ENCODE results near the gene CDC42BPA.

The CDC42BPA gene

DNA sequence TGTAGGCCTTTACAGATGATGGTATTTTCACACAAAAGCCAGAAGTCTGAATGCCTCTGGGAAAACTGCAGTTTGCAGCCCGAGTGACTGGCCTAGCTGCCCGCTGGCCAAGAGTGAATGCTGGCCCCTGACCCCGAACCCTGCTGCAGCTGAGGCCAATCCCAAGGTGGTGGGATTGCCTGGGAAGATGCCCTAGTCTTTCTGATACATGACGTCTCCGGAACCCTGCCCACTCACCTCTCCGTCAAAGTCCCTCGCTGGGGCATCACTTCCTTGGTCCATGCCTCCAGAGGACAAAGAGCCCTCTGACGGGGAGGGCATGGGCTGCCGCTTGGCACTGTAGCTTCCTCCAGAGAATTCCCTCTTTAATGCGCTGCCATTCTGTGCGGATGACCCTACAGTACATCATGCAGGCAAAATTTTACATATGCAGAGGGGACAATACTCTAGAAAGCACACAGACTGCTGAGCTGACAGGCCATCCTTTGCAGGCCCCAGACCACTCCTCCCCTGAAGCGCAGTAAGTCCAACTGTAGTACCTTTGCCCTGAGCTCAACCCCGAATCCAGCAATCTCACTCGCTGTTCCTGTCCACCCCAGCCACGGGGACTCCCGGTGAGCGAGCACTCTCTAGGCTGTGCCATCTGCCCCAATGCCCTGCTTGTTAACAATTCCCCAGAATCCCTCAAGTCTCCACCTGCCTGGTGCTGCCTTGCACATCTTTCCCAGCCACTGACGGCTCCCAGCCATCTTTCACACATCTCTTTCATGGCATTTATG is 323.5 kb downstream of the CDC42BPA start:
- 0 out of 2 replicates have a peak, but pooled peaks cover 4% of the 10 kb centered on the region for H3K36me3 ChIP-seq (replicated peaks)
- no peak overlapping the region for H3K4me3 ChIP-seq
- no peaks in the 10 kb centered on the region for H3K9me3 ChIP-seq
- H3K27me3 ChIP-seq (ENCODE audit: low read depth): no peaks in the 10 kb centered on the region
- in situ Hi-C loops (cut with MboI; ENCODE audit: low sequenced_read_pairs): no loop called here
- no peak for DNase-seq (ENCODE audit: low spot score in 2 of 2)
- H3K4me1 ChIP-seq: no peaks in the 10 kb centered on the region; the same call in 1 of the 2 replicates

DNA sequence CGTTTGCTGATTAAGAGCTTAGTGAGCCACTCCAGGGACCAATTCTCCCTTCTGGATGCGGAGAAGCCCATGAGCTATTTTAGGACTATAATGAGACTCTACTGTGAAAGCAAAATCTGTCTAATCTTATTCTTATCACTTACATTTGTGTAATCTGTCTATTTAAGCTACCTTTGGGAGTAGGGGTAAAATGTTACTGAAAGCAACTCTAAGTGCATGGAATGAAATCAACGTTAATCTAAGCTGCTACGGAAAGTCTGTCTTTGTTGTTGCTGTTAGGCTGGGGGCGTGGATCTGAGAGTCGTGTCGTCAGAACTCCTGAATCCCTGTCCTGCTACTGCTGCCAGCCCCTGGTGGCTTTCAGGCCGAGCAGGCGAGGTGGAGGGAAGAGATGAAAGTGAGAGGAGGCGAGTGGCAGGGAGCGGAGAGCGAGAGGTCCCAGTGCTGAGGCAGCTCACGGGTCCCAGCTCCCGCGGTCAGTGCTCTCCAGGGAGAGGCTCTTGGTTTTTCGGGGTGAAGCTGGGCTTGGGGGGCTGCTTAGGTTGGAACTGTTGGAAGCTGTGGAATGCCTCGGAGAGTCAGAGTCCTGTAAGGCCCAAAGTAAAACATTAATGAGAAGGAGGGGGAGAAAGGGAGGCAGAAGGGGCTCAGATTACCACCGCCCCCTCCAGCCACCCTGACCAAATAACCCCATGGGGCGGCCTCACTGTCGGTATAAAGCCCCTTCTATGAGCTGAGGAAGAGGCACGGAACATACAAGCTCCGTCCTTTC is 324.3 kb downstream of the CDC42BPA start:
- in situ Hi-C loops (cut with MboI; ENCODE audit: low sequenced_read_pairs): no loop called here
- 0 out of 2 replicates have a peak, but pooled peaks cover 4% of the 10 kb centered on the region for H3K36me3 ChIP-seq (replicated peaks)
- no peaks in the 10 kb centered on the region; the same call in 1 of the 2 replicates for H3K4me1 ChIP-seq
- DNase-seq (ENCODE audit: low spot score in 2 of 2): no peak
- no peak overlapping the region for H3K4me3 ChIP-seq
- no peaks in the 10 kb centered on the region for H3K9me3 ChIP-seq
- no peaks in the 10 kb centered on the region for H3K27me3 ChIP-seq (ENCODE audit: low read depth)

DNA sequence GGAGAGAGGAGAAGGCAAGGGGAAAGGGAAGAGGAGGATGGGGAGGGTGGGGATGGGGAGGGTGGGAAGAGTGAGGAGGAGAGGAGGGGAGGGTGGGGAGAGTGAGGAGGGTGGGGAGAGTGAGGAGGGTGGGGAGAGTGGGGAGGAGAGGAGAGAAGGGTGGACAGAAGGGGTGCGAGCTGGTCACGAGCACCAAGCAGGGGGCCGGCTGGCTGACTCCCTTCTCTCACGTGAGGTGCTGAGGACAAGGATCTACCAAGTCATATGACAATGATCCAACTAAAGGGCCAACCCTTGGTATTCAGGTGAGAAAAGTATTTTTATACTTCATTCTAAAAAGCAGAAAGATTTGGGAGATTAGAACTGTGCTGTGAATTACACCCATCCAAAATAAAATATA is 326.4 kb downstream of the CDC42BPA start:
- H3K4me1 ChIP-seq: no peaks in the 10 kb centered on the region; the same call in 1 of the 2 replicates
- peaks cover 14% of the 10 kb centered on the region for H3K36me3 ChIP-seq (replicated peaks)
- DNase-seq (ENCODE audit: low spot score in 2 of 2): no peak
- no peaks in the 10 kb centered on the region for H3K27me3 ChIP-seq (ENCODE audit: low read depth)
- H3K4me3 ChIP-seq: no peak overlapping the region
- in situ Hi-C loops (cut with MboI; ENCODE audit: low sequenced_read_pairs): no loop called here
- no peaks in the 10 kb centered on the region for H3K9me3 ChIP-seq

DNA sequence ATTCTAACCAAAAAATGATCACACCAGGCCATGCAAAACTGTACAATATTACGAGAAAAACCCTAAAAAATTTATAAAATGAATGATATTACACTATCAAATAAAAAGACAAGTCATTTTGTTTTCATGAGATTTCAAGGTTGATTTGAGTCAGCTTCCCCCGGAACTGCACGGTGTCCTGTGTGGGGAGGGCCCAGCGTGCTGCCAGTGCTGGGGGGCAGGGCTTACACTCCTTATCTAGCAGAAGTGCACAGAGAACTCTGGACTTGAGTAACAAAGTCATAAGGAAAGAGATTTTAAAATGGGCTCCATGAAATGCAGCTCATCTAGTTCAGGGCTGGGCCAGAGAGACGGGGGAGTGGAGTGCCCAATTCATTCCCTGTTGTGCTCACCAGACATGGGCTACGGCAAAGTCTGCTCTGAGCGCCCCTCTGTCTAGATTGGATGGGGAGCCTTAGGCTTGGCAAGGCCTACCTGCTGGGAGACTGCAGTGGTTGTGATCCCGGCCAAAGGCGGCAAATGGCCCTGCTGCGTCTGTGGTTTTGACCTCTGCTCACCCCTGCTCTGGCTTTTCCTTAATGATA is 328.1 kb downstream of the CDC42BPA start:
- Histone ChIP-seq H3K9me3 (no peaks in the 10 kb centered on the region), H3K27me3 (ENCODE audit: low read depth) (no peaks in the 10 kb centered on the region), H3K4me3 (no peak overlapping the region), H3K4me1 (no peaks in the 10 kb centered on the region; the same call in 1 of the 2 replicates), H3K36me3 (replicated peaks) (peaks cover 19% of the 10 kb centered on the region)
- in situ Hi-C loops (cut with MboI; ENCODE audit: low sequenced_read_pairs): no loop called here
- DNase-seq (ENCODE audit: low spot score in 2 of 2): no peak

DNA sequence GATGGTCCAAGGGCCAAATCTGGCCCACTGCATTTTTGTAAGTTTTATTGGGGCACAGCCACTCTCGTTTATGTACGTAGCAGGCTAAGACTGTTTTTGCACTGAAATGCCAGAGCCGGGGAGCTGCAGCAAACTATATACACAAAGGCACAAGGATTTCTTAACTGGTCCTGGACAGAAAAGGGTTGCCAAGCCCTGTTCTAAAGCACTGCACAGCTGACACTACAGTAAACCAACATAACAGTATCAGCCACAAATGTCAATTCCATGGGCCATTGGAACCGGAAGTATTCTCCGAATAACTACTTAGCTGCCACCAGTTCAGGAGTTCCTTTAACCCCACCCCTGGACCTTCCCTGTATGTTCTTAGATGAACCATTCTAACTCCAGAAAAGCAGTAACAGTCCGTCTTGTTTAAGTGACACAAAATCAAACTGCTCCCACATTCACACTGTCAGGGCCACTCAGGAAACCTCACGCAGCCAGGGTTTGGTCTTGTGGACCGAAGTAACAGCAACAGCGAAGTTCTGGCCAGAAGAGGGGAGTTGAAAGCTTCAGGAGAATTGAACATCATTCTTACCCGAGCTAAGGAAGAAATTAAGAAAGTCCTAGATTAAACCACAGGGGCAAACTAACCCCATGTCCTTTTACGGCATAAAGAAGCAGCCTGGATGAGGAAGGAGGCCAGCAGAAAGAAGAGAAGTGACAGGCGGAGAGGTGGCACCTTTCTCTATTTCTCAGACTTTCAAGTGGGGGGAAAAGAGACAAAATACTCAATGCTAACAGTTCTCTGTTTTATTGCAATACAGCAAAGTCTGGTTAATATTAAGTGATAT is 329.0 kb downstream of the CDC42BPA start:
- Histone ChIP-seq H3K4me3 (no peak overlapping the region), H3K9me3 (no peaks in the 10 kb centered on the region), H3K27me3 (ENCODE audit: low read depth) (no peaks in the 10 kb centered on the region), H3K36me3 (replicated peaks) (peaks cover 19% of the 10 kb centered on the region), H3K4me1 (no peaks in the 10 kb centered on the region; the same call in 1 of the 2 replicates)
- DNase-seq (ENCODE audit: low spot score in 2 of 2): no peak
- in situ Hi-C loops (cut with MboI; ENCODE audit: low sequenced_read_pairs): no loop called here

DNA sequence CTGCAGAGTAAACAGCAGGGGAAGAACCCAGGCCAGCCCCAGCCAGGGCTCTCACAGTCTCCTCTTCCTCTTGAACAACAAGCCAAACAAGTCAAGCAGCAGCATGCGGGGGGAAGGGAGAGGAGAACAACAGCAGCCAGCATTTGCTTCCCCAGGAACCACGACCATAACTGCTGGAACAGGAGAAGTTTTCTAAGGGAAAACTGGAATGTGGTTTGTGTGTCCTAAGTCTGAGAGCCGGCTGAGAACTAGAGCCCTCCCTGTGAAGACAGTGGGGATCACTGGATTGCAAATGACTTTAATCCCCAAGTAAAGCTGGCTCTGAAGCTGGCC is 330.0 kb downstream of the CDC42BPA start:
- in situ Hi-C loops (cut with MboI; ENCODE audit: low sequenced_read_pairs): no loop called here
- peaks cover 15% of the 10 kb centered on the region for H3K36me3 ChIP-seq (replicated peaks)

DNA sequence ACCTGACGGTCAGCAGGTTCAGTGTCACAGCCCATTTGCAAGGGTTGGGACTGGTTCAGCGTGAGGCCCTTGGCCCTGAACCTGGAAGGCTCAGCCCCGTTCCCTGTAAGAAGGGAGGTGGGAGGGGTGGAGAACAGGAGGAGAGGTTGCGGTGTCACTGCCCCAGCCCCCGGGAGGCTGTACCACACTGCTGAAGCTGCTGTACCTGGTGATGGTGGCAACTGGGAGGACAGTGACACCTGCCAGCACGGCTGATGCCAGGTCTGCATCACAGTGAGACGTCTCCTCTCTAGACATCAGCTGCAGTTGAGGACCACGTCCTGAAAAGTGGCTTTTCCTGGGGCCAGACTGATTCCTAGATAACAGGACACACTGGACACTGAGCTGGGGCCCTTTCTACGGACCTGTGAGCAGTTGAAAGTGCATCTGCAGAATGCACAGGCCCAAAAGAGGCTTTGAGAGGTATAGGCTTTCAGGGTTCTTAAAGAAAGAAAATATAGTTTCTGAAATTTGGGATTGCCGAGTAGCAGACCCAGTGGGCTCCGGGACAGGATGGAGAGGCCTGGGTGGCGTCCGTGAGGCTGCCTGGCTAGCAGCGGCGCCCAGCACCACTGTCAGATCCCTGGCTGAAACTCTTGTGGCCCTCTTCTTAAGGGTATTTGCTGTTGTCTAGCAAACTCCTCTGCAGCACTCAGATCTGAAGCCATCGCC is 330.5 kb downstream of the CDC42BPA start:
- H3K9me3 ChIP-seq: no peaks in the 10 kb centered on the region
- in situ Hi-C loops (cut with MboI; ENCODE audit: low sequenced_read_pairs): no loop called here
- H3K36me3 ChIP-seq (replicated peaks): peaks cover 15% of the 10 kb centered on the region
- DNase-seq (ENCODE audit: low spot score in 2 of 2): no peak
- H3K27me3 ChIP-seq (ENCODE audit: low read depth): no peaks in the 10 kb centered on the region
- H3K4me1 ChIP-seq: no peaks in the 10 kb centered on the region; the same call in 1 of the 2 replicates
- H3K4me3 ChIP-seq: no peak overlapping the region

More for the DNA sequence above, 330.0 kb downstream of the CDC42BPA start:
- Histone ChIP-seq H3K4me3 (no peak overlapping the region), H3K9me3 (no peaks in the 10 kb centered on the region), H3K27me3 (ENCODE audit: low read depth) (no peaks in the 10 kb centered on the region), H3K4me1 (no peaks in the 10 kb centered on the region; the same call in 1 of the 2 replicates)
- DNase-seq (ENCODE audit: low spot score in 2 of 2): no peak

DNA sequence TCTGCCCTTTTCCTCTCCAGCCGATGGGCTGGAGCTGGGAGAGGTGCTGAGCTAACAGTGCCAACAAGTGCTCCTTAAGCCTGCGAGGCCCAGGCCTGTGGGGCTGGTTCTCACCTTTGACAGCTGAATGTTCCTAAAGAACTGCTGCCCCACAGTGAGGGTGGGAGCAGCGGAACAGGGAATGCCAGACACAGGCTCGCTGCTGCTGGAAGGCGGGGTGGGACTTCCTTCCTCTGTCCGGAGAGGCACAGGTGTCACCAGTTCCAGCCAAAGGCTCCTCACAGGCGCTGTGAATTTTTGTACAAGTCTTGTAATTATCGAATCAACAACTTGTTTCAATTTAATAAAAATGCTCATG is 331.1 kb downstream of the CDC42BPA start:
- in situ Hi-C loops (cut with MboI; ENCODE audit: low sequenced_read_pairs): no loop called here
- no peak overlapping the region for H3K4me3 ChIP-seq
- no peaks in the 10 kb centered on the region; the same call in 1 of the 2 replicates for H3K4me1 ChIP-seq
- DNase-seq (ENCODE audit: low spot score in 2 of 2): no peak
- H3K9me3 ChIP-seq: no peaks in the 10 kb centered on the region
- peaks cover 15% of the 10 kb centered on the region for H3K36me3 ChIP-seq (replicated peaks)
- H3K27me3 ChIP-seq (ENCODE audit: low read depth): no peaks in the 10 kb centered on the region

DNA sequence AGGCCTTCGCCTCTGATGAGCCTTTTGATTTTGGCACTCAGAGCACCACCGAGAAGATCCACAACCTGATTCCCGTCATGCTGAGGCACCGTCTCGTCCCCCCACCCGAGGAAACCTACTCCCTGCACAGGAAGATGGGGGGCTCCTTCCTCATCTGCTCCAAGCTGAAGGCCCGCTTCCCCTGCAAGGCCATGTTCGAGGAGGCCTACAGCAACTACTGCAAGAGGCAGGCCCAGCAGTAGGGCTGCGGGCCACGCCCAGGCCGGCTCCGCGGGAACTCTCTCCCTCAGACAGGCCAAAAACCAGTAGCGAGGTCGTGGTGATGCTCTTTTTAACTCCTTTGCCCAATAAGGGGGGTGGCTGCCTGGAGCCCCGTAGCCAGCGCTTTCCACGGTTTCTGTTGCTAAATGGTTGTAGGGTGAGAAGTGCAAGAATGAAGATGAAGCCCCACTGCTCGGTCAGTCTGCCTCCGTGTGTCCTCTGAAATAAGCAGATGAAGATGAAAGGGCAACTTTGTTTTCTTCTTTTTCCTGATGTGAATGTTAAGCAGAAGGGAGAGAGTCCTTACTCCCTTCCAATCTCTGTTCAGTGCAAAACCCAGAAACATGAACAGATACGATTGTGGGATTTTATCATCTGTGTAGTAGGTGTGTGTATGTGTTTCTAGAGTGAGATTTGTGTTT is 331.7 kb downstream of the CDC42BPA start:
- in situ Hi-C loops (cut with MboI; ENCODE audit: low sequenced_read_pairs): no loop called here
- no peak for DNase-seq (ENCODE audit: low spot score in 2 of 2)
- H3K4me3 ChIP-seq: no peak overlapping the region
- H3K36me3 ChIP-seq (replicated peaks): peaks cover 15% of the 10 kb centered on the region
- H3K9me3 ChIP-seq: no peaks in the 10 kb centered on the region
- no peaks in the 10 kb centered on the region for H3K27me3 ChIP-seq (ENCODE audit: low read depth)
- H3K4me1 ChIP-seq: no peaks in the 10 kb centered on the region; the same call in 1 of the 2 replicates

DNA sequence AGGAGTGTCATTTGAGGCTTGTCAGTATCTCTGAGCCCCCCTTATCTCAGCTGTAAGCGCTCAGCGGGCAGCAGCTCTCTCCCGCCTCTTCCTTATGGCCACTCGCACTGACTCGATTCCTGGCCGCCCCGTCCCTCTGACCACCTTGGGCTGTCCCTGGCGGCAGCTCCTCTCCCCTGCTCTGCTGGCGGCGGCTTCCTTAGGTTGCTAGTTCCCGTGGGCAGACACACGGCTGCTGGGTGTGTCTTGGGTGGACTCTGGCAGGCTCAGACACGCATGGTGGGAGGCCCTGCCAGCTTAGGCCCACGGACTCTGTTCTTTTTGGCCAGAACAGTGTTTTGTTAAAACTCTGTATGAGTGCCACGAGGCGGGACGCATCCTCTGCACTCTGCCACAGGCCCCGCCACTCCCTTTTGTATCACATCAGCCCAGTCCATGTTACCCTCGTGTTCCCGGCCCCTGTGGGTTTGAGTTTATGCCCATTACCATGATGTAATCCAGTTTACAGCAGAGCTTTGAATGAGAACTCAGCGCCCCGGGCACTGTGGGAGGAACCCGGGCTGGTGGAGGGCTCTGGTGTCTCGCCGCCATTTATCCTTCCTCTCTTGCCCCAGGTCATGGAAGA is 332.3 kb downstream of the CDC42BPA start:
- H3K27me3 ChIP-seq (ENCODE audit: low read depth): no peaks in the 10 kb centered on the region
- in situ Hi-C loops (cut with MboI; ENCODE audit: low sequenced_read_pairs): no loop called here
- H3K4me3 ChIP-seq: no peak overlapping the region
- peaks cover 15% of the 10 kb centered on the region for H3K36me3 ChIP-seq (replicated peaks)
- no peak for DNase-seq (ENCODE audit: low spot score in 2 of 2)
- H3K9me3 ChIP-seq: no peaks in the 10 kb centered on the region
- H3K4me1 ChIP-seq: no peaks in the 10 kb centered on the region; the same call in 1 of the 2 replicates

DNA sequence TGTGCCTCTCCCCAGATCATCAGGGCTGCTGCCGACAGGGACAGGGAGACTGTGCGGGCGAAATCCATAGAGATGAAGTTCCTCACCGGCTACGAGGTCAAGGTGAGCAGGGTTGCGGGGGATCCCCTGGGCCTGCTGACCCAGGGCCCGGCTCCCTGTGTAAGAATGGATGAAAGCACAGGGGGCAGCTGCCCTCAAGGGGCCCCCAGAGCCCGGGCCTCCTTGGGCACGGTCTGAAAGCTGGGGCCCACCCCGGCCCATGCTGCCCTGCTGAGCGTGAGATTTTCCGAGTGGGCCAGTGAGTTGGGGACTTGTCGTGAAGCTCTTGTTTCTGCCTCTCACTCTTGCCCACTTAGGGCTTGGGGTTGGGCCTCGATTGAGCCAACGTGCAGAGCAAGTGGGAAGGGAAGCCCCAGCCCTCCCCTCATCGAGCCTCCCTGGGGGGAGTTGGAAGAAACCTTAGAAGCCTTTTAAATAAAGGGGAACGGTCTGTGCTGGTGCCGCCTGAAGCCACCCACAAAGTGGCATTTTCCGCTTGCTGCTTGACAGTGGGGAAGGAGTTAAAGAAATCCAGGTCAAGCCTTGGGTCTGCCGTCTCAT is 333.0 kb downstream of the CDC42BPA start:
- Histone ChIP-seq H3K4me1 (no peaks in the 10 kb centered on the region), H3K27me3 (ENCODE audit: low read depth) (no peaks in the 10 kb centered on the region), H3K4me3 (no peak overlapping the region), H3K9me3 (no peaks in the 10 kb centered on the region), H3K36me3 (replicated peaks) (peaks cover 15% of the 10 kb centered on the region)
- in situ Hi-C loops (cut with MboI; ENCODE audit: low sequenced_read_pairs): no loop called here
- DNase-seq (ENCODE audit: low spot score in 2 of 2): no peak

Data from HAP-1 (cell line).